Activated T-helper 9 cell treated with anti-CD3 and anti-CD28 coated beads, Interleukin-2, amount 50 U/mL, for 16 hours (primary cell): Measurements from ENCODE around the gene RBM18.

Experiments
- DNase-seq: peaks from one replicate; pipeline ENCODE4 v3.0.0-alpha.2; 2020; ENCODE audit warnings: low read depth

RBM18 gene

DNA sequence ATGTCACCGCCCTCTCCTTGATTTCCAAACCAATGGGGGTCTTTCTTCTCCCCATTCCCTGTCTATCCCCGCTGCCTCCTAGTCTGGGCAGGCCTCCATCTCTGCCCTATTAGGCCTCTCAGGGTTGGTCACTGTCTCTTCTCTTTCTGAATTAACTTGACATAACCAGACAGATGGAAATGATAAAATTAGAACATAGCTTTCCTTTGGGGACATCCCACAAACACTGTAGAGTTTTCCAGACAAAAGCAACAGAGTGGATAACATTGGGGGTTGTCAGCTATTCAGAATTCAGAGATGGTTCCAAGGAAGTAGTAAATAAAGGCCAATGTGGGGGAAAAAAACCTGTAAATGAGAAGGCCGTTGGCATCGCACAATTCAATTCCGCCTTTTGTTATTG is 60.6 kb downstream of the RBM18 start:
- DNase-seq: no peak

DNA sequence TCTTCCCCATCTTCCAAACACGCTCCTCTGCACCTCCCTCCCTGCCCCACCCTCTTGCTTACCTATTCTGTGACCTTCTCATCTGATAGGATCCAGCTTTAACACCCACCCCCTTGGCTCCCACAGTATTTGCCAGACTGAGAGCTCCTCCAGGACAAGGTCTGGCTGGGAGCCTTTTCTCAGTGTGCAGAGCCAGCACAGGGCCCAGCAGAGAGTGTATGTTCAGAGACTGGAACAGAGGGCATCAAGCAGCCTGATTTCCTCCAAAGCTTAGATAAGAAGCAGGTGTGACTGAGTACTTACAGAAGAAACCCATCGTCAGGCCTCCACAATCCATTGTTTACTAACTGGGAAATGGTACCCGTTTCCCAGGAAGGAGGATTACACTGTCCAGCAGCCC is 62.5 kb downstream of the RBM18 start:
- DNase-seq: no peak

DNA sequence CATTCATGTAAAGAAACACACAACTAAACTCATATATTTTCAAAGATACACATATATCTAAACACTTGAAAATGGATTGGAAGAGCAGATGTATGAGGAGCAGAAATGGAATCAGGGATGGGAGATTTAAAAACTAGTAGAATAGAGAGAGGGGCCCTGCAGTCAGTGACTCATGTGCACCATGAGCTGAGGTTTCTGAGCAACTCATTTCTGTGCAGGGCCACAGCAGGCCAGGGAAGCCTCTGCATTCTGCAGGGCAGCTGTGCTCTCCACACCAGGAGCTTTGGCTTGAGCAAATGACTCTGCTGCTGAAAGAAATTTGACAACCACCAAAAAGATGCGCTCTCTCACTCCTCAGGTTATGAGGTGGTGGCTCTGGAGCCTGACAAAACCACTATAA is 63.0 kb downstream of the RBM18 start:
- no peak for DNase-seq

DNA sequence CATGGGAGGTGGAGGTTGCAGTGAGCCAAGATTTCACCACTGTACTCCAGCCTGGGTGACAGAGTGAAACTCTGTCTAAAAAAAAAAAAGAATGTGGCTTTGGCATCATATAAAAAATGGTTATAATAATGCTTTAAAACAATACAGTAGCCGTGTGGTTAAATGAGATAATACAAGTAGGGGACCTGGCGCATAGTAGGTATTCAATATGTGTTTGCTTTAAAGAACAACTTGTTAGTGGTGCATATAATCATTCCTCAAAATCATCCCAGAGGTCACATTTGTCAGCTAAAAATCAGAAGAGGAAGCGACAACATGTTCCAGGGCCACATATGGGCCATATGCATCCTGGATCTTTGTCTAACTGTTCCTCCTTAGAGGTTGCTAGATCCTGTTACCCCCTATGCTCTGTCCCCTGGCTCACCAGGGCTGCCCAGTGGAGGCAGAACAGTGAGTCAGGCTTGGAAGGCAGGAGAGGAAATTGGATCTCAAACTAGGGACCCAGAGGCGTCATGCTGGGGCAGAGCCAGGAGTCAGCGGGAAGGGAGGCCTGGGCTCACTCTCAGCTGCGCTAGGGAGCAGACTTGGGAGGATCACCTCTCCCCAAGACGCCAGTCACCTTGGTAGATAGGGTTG is 63.6 kb downstream of the RBM18 start:
- no peak for DNase-seq

DNA sequence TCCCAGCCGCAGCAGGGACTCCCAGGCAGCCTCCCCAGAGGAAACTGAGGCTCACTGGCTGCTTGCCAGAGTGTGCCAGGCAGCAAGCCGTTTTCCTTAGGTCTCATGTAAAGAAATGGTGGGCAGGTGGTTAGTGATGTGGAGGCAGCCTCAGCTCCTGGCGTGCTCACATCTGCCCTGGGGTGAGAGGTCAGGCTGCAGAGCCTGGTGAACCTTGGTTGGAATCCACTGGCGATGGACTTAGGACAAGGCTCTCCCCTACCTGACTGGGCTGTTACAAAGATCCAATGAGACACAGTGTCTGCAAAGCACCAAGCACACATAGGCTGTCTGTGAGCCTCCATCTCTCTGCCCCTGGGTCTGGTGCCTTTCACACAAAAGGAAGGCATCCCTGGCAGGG is 66.8 kb downstream of the RBM18 start:
- DNase-seq: no peak

DNA sequence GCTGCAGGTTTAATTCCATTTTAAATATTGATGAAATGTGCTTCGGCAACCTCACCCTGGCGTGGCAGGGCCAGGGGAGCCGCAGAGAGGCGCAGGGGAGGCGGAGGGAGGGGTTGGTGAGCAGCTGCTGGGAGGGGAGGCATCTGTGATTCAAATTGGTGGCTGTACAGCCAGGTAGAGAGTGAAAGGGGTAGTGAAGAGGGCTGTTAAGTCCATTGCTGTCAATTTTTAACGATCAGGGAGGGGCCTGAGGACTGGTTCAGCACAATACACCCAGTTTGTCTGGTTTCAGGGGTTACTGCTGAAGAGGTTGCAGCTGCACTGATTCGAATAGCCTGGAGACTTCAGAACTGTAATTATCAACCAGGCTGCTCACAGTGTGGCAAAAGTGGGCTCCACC is 67.2 kb downstream of the RBM18 start:
- DNase-seq: no peak

DNA sequence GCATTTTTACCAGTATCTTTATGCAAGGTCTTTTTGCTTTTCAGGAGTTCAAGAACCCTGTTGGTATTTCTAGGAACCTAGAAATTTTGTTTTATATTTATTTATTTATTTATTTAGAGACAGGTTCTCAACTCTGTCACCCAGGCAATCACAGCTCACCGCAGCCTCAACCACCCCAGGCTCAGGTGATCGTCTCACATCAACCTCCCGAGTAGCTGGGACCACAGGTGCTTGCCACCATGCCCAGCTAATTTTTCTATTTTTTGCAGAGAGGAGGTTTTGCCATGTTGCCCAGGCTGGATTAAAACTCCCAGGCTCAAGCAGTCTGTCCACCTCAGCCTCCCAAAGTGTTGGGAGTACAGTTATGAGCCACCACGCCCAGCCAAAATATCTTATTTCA is 68.8 kb downstream of the RBM18 start:
- DNase-seq: no peak

DNA sequence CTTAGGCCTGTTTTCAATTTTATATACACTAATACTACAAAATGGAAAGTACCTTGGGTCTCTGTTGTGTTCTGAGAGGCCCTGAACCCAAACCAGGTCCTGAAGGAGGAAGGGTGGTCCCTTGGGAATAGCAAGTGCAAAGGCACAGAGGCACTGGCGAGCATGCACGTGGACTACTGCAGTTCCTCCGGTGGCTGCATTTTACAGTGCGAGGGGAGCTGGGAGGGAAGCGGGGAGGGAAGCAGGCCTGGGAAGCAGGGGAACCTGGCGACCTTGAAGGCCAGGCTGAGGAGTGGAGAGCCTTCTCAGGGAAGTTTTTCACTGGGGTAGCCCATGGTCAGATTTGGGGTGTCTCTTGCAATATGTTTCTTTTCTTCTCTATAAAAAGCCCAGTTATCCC is 71.0 kb downstream of the RBM18 start:
- DNase-seq: no peak

DNA sequence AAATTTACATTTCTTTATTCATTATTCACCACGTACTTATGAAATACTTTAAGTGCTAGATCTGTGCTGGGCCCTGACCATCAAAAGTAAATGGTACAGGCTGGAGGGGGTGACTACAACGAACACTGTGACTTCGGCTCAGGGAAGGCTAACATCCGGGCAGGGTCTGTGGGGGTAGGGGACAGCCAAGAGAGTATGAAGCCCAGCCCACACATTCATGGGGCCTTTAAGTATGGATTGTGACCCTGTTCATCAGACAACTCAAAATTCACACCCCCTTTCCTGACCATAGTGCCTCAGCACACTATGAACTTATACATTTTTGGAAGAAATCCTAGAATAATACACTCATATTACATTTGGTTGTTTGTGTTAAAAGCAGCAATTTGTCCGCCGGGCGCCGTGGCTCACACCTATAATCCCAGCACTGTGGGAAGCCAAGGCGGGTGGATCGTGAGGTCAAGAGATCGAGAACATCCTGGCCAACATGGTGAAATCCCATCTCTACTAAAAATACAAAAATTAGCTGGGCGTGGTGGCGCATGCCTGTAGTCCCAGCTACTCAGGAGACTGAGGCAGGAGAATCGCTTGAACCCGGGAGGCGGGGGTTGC is 71.6 kb downstream of the RBM18 start:
- no peak for DNase-seq

DNA sequence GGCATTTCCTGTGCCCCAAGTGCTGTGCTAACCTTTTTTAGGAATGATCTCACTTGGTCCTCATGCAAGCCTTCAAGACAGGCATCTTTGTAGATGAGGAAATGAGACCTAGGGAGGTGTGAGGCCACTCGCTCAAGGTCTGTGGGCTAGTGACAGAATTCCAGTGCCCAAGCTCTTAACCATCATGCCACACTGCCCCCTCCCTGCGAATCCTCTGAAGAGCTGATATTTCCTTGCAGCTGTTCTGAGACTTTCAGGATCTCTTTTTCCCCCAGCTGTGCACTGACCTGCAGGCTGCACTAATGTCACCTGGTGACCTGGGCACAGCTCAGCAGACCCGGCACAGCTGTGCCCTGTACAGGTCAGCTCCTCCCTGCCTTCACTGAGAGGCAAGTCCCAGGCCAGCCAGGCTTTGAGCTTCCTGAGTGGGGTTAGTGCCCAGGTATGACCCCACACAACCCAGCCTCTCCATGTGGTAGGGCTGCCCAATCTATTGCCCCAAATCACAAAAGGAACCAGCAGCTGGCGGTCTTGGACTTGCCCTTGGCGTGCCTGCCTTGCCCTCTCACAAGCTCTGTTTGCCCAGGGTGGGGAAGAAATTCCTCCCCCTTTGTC is 72.3 kb downstream of the RBM18 start:
- DNase-seq: no peak

DNA sequence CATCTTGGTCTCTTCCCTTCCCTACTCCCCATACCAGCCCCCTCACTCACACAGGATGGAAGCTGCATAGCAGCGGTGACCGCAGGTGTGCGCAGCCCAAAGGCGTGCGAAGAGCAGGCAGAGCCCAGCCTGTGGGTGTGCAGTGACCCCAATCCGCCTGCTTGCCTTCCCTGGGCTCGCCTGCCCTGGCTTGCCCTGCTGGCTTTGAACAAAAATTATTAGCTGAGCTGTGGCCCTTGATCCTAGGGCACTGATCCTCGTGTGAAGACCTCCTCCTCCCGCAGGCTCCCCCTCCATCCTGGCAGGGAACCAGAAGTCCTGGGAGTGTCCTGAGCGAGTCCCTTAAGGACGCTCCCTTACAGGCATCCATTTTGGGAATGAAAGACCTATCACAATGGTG is 73.1 kb downstream of the RBM18 start:
- DNase-seq: no peak

DNA sequence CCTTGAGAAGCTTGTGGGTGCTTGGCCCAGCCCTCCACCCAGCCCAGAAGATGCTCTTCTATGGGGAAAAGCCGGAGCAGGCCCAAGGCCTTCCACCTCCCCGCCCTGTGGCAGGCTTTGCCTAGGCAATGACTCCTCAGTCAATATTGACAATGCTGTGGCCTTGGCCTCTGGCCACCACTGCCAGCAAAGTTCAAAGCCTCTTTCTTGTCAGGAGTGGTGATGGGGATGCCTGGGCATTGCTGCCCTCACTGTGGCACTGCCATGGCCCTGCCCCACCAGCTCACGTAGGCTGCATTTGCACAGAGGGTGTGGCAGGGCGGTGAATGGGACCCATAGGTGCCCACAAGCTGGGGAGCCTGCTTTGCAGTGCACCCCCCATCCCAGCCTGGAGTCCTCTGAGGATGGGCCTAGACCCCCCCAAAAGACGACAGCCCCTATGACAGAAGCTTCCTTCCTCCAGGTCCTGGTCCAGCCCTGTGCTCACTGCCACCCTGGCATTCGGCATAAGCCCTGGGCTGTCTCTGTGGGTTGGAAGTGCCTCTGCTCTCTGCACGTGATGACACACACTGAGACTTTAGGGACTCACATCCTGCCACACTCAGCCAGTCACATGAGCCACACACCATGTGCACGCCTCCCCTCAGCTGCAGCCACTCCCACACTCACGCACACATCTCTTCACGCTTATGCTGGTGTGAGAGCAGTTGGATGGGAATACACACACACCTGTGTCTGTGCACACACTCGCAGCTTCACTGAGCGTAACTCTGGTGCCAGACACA is 73.9 kb downstream of the RBM18 start:
- no peak for DNase-seq

DNA sequence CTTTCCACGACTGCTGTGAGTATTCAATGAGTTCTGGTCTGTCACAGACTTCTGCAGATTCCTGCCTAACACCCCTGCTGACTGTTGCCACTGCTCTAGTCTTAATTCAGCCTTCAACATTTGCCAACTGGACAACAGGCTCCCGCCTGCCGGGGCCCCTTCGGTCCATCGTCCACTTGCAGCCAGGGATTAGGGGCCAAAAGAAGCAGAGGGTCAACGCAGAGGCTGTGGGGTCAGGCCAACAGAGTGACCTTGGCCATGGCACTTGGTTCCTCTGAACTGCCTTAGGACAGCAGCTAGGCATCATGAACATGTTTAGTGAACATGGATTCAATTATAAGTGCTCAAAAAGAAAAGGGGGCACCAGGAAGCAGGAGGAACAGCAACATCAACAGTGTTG is 76.3 kb downstream of the RBM18 start:
- no peak for DNase-seq
